PC-9 (cell line): ENCODE results near the gene IGF2R.

Experiments used
- EZH2 ChIP-seq: fragments of 200-600 bp; sonication (generic); IDR thresholded peaks from 2 replicates; pipeline ENCODE4 v1.8.0; 2017; ENCODE audit warnings: antibody characterized with exemption, low read depth
- TF ChIP-seq, protein P1 (sequence below): fragments of 200-600 bp; sonication (generic); conservative IDR thresholded peaks from 2 replicates; pipeline ENCODE4 v1.6.1; 2017; ENCODE audit warnings: mixed run types, antibody characterized with exemption, mild to moderate bottlenecking, moderate library complexity

DNA sequence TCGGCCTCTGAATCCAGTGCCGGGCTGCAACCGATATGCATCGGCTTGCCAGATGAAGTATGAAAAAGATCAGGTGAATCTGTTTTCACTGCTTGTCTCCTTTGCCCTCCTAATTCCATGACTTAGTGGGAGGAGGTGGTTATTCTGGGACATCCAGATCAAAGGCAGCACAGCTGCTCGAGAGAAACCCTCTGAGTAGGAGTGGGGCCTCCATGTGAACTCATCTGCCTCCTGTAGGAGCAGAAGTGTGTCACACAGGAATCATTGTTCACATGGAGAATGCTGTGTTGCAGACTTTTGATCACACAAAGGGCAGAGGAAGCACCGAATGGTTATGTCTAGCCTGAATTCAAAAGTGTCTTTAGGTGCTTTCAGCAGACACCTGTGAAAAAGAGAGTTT lies 79.6 kb downstream of the IGF2R start:
- TF ChIP-seq, protein P1, sequence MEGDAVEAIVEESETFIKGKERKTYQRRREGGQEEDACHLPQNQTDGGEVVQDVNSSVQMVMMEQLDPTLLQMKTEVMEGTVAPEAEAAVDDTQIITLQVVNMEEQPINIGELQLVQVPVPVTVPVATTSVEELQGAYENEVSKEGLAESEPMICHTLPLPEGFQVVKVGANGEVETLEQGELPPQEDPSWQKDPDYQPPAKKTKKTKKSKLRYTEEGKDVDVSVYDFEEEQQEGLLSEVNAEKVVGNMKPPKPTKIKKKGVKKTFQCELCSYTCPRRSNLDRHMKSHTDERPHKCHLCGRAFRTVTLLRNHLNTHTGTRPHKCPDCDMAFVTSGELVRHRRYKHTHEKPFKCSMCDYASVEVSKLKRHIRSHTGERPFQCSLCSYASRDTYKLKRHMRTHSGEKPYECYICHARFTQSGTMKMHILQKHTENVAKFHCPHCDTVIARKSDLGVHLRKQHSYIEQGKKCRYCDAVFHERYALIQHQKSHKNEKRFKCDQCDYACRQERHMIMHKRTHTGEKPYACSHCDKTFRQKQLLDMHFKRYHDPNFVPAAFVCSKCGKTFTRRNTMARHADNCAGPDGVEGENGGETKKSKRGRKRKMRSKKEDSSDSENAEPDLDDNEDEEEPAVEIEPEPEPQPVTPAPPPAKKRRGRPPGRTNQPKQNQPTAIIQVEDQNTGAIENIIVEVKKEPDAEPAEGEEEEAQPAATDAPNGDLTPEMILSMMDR: no peak
- no peak for TF ChIP-seq EZH2
